Epithelial cell of prostate (primary cell): Measurements from ENCODE around the gene GLS.
A peak's percentile ranks its signal among the peaks of the same experiment; 100 is the strongest.

Experiments
- DNase-seq: peaks from one replicate; pipeline ENCODE4 v3.0.0-alpha.2; 2011; ENCODE audit warnings: low read depth, low spot score
- H3K27ac ChIP-seq: fragments of 450-650 bp; 2 replicates; pipeline ENCODE4 v1.5.1; 2017; ENCODE audit warnings: mild to moderate bottlenecking

GLS gene

GRCh38 chr2:190961918-190962487 is 81.4 kb downstream of the GLS start:
- DNase-seq = no peak

DNA sequence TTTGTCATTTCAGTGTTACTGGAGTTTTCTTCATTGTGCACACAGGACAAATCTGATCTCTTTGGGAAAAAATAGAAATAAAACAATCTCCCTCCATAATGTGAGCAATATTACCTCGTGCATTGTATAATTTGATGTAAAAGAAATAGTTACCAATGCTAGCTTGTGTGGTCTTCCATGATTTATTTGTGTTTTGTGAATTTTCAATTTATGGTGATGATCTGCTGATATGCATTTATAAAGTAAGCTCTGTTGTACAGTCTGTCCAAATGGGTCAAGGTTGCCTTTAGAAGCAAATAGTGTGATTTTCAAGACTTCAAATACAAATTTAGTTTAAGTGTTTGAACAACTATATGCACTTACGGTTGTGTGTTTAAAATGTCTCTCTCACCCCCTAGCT is 82.5 kb downstream of the GLS start:
- no peak for DNase-seq
- no peak overlapping the region for H3K27ac ChIP-seq

More at GRCh38 chr2:190961918-190962487, 81.4 kb downstream of the GLS start:
- H3K27ac ChIP-seq = no peak overlapping the region

GRCh38 chr2:190964170-190964795 is 83.7 kb downstream of the GLS start:
- no peak for DNase-seq
- H3K27ac ChIP-seq = no peak overlapping the region

DNA sequence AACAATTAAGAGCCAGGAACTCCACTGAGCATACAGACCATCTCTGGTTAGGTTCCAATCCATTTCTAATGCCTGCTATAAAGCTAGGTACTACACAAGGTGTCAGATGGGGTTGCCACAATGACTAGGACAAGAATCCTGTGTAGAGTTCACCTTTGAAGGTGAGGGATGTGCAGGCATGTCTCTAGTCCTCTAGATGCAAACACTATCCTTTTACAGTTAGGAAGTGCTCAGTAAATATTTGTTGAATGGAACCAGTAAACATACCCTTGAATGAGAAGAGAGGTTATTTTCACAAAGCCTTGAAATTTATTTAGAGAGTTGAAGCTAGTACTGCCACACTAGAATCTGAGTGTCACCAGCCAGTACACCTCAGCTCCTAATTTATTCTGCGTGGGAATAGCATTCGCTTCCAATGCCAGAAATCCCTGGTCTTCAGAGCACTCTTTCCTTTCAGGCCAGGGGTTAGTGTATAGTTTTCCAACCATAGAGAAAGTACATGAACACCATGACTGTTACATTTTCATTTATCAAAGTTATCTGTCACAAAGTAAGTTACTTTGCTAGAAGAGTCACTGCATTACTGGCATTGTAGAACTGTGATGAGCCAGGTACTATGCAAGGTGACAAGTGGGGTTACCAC is 85.1 kb downstream of the GLS start:
- H3K27ac ChIP-seq = no peak overlapping the region
- no peak for DNase-seq

DNA sequence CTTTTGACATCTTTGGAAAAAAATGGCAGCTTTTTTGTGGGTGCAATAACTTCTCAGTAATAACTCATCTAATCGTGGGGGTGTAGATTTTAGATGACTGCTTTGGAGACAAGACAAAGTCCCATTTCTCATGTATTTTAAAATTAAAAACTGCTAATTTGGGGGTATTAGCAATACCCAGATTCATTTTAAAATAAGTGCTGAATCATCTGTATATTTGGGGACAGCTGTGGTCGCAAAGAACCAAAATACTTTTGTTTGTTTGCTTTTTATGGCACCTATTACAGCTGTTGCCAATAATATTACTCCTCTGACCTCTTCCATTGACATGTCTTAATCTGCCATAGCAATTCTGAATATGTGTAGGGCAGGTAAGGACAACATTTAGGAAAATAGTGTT is 87.9 kb downstream of the GLS start:
- no peak overlapping the region for H3K27ac ChIP-seq
- DNase-seq = no peak

DNA sequence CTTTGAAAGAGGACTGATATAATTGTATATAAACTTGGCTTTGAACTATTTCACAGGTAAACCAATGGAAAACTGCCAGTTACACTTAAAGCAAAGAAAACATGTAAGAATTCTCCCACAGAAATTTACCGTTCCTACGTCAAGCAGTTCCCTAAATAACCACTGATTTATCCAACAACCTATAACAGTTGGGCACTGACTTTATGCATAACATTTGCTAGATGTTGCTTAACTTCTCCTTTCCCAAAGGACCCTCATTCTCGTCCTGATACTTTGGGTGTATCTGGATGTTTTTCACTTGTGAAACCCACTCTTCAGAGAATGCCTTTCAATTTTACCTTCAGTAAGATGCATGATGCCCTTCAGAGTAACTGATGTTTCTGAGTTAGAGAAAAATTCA is 89.5 kb downstream of the GLS start:
- H3K27ac ChIP-seq = no peak overlapping the region
- no peak for DNase-seq

DNA sequence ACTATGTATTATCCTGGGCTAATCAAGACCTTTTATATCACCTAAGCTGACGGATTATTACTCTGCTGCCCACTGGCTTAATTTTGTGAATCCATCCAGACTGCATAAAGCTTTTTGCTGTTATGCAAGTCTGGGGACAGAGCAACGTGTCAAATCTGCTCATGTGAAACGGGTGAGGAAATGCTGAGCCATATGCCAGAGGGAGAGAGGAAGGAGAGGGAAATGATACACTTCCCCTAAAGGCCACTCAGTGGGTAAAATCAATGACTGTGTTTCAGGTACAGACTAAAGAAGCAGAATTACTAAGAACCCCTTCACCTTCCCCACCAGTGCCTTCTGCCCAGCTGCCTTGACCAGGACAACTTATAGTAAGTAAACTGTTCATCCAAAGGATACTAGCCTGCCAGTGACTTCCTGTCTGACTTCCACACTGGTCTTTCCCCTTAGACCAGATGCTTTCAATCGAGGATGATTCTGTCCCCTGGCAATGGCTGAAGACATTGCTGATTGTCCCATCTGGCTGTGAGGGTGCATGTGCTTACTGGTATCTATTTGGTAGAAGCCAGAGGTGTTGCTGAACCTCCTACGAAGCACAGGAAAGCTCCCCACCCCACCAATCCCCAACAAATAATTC is 90.4 kb downstream of the GLS start:
- no peak for DNase-seq
- H3K27ac ChIP-seq = no peak overlapping the region

DNA sequence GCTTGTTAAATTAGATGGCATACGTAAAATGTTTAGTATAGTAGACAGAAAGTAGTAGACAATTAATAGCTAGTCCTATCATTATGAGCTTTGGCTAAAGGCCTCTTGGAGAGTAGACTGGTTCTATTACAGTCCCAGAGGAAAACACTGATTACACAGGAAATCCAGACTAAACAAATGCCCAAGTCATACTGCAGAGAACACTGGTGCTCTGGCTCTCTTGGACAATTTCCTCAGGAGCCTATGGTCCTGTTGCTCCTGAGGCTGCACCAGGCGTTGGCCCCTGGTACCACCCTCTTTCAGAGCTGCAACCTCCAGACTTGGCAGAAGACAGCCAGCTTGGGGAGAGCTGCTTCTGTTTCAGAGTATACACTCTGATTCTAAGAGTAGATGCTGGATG is 91.6 kb downstream of the GLS start:
- DNase-seq = no peak
- H3K27ac ChIP-seq = no peak overlapping the region

DNA sequence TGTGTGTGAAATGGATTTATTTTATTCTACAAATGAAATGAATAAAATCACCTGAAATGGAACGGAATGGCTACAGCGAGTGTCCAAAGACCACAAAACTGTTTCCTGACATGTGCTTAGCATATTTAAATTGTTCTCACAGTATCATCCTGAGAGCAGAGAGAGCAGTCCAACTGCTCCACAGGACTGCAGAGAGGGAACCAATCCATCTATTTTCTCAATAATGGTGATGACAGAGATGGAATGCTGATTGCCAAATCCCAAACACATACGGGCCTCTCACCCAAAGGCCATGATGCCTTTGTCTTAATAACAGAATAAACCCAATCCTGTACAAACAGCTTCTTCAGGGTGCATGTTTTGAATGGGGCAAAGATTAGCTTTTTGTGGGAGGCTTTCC is 92.2 kb downstream of the GLS start:
- no peak overlapping the region for H3K27ac ChIP-seq
- DNase-seq = no peak

- H3K27ac ChIP-seq = no peak overlapping the region
- DNase-seq = no peak
Measured at GRCh38 chr2:190973262-190973661, 92.6 kb downstream of the GLS start.

DNA sequence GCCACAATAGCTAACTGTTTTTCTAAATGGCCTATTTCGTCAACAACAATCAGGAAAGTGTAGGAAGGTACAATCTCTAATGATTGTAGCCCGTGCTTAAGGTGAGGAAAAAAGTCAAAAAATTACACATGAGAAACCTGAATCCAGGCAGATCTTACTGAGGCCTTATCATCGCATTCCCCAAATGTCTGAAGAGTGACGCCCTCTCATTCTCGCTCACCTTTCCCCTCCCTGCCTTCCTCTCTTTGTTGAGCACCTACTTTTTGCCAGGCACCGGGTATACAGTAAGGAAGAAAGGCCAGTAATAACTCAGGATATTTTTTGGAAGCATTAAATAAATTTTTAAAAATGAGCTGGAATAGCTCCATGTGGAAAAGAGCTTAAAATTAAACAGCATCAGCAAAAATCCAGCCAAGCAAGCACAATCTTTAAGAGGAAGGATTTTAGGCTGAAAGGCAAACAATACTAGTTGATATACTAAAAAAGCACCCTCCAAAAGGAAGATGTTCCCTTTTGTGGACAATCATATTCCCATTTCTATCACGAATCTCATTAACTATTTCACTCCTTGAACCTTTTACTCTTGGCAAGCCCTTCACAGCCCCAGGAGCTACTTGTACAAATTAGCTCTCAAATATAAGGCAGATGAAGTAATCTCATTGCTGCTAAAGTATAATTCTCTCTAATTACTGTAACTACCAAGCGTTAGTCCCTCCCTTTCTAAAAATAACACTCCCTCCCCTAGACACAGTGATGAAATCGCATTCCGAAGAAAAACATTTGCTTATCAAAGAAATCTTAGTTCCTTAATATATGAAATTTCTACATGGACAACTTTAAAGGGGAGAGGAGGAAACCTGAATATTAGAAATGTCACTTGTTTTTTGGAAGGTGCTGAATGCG is 93.4 kb downstream of the GLS start:
- no peak for DNase-seq
- H3K27ac ChIP-seq = no peak overlapping the region

DNA sequence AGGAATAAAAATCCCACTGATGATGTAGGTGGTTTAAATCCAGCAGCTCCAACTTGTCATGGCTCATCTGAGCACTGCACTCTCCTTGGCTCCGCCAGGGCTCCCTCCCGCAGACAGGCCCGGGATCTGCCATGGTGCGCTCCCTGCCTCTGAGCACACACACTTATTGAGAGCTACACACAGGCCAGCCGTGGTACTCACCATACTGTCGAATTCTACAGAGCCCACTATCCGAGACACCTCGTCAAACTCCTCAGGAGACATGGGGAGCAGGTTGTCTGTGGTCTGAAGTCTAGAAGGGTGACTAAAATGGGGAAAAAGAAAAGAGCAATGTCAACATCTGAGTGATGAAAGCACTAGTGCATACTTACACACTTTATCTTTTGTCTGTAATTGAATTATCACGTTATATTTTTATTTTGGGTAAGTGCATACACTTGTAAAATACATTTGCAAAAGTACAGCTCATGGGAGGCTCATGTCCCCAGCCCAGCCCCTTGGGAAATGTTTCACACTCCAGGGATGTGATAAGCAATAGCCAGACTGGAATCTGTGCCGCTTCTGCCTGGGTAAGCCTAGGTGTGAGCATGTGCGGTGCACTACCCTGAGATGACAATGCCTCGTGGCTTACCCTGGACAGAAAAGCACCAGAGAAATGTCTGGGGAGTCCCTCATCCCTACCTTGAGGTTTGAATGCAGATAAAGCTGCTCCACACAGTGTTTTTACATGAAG is 94.2 kb downstream of the GLS start:
- DNase-seq = no peak
- H3K27ac ChIP-seq = no peak overlapping the region

DNA sequence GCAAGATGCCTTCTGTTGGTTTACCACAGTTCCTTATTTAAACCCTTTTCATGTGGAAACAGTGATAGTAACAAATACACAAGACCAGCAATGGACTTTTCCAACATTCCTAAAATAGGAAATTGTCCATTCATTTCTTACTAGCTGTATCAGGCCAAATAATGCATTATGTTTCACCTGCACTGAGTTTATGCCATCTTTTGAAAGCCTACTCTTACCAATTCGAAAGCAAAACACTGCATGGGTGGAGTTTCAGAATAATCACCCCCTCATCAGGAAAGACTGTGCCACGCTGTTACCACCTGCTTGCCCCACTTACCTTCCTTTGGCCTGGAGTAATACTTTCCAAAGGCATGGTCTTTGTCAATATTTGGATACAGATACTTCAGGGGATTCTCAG is 95.9 kb downstream of the GLS start:
- H3K27ac ChIP-seq = no peak overlapping the region
- no peak for DNase-seq

- no peak overlapping the region for H3K27ac ChIP-seq
Measured at GRCh38 chr2:190977505-190977904, 96.9 kb downstream of the GLS start.

GRCh38 chr2:190978389-190979053 is 97.9 kb downstream of the GLS start:
- no peak overlapping the region for H3K27ac ChIP-seq
- no peak for DNase-seq

More at GRCh38 chr2:190977505-190977904, 96.9 kb downstream of the GLS start:
- no peak for DNase-seq

DNA sequence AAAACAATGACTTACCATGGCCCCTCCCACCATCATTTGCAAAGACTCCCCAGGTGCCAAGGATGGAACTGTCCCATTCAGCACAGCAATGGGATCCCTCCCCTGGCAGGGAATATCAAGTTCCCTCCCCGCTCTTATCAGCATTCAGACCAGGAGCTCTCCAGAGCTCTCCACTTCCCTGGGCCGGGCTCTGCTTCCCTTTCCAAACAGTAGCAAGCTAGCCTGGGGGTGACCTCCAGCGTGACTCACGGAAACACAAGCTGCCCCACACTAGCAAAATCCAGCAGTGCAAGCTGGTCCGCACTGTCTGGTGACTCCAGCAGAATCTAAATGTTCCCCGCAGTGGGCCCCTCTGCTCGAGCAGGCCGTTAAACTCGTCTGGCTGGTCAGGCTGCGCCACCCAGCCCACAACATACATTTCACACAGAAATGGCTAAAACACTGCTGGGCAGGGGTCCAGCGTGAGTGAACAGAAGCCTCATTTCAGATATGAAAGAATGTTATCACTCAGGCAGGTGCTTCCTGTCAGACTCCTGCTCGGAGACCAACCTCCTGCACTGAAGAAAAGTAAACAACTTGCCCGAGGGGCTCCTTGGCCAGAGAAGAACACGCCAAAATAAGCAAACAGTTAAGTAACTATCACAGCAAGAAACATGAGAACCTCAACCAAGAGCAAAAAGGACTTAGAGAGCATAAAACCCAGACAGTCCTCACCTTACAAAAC is 99.4 kb downstream of the GLS start:
- H3K27ac ChIP-seq = peak overlapping the region; percentile 42
- peak; percentile 16 for DNase-seq

GRCh38 chr2:190980630-190981209 is 100.1 kb downstream of the GLS start:
- peak overlapping the region; percentile 42 for H3K27ac ChIP-seq
- DNase-seq = no peak

GRCh38 chr2:190981333-190981732 is 100.7 kb downstream of the GLS start:
- DNase-seq = no peak
- no peak overlapping the region for H3K27ac ChIP-seq
